8988T (cell line): Measurements from ENCODE around the gene ZNF311.
"Not testable (repeated sequence)": the region's sequence is repeated elsewhere in the genome, so short reads cannot be mapped to it uniquely, and the experiment has no call there.

Experiments used
- DNase-seq: peaks from one replicate; pipeline ENCODE4 v3.0.0; 2011

Gene ZNF311

DNA sequence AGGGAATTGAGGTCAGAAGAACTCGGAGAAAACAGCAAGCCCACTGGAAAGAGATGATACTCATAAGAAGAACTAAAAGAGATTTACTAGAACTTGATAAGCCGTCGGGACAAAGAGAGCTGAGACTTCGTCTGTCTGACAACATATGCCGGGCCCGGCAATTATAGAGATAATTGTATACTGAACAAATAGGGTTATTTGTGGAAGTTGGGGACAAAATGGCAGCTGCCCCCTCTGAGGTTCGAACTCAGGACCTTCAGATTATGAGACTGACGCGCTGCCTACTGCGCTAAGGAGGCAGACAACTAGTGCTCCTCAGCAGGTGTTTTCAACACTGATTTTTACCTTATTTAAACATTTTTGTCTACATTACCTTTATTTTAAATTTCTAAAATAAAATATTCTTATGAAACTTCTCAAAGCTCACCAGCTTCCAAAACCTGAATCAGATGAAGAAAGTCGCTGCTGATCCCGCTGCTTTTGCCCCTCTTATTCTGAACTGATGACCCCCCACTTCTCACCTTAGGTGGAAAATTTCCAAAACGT lies 52.0 kb downstream of the ZNF311 start:
- peak; percentile 44 for DNase-seq

DNA sequence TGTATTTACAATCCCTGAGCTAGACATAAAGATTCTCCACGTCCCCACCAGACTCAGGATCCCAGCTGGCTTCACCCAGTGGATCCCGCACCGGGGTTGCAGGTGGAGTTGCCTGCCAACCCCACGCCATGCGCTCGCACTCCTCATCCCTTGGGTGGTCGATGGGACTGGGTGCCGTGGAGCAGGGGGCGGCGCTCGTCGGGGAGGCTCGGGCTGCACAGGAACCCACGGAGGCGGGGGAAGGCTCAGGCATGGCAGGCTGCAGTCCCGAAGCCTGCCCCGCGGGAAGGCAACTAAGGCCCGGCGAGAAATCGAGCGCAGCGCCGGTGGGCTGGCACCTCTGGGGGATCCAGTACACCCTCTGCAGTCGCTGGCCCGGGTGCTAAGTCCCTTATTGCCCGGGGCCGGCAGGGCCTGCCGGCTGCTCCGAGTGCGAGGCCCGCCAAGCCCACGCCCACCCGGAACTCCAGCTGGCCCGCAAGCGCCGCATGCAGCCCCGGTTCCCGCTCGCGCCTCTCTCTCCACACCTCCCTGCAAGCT lies 55.4 kb downstream of the ZNF311 start:
- not testable (repeated sequence) for DNase-seq

DNA sequence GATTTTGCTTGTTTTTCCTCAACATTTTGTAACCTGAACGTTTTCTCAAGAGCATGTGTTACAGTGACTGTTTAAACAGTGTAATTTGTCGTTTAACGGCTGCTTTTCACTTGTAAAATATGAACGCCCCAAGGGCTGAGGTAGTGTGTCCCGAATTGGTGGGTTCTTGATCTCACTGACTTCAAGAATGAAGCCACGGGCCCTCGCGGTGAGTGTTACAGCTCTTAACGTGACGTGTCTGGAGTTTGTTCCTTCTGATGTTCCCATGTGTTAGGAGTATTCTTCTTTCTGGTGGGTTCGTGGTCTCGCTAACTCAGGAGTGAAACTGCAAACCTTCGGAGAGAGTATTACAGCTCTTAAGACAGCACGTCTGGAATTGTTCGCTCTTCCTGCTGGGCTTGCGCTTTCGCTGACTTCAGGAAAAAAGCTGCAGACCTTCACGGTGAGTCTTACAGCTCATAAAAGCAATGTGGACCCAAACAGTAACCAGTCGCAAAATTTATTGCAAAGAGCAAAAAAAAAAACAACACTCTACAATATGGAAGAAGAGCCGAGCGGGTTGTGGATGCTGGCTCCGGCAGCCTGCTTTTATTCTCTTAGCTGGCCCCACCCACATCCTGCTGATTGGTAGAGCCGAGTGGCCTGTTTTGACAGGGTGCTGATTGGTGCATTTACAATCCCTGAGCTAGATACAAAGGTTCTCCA lies 56.2 kb downstream of the ZNF311 start:
- DNase-seq, result no peak

DNA sequence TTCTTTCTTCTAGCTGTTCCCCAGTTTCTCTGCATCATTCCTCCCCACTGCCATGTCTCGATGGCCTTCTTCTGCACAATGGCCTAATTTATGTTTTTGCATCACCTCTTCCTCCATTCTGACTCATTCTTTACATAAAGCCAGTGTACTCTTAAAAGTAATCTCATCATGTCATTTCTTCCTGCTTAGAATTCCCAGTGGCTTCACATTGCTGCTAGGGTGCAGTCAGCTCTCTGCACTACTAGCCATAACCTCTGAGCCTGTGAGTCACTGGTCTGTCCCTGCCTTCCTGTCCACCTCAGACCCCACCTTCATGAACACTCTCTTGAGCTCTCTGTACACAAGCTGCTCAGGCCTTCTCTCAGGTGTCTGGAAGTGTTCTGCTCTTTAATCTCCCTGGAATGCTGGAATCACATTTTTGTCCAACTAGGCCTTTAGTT lies 57.3 kb downstream of the ZNF311 start:
- no peak for DNase-seq

DNA sequence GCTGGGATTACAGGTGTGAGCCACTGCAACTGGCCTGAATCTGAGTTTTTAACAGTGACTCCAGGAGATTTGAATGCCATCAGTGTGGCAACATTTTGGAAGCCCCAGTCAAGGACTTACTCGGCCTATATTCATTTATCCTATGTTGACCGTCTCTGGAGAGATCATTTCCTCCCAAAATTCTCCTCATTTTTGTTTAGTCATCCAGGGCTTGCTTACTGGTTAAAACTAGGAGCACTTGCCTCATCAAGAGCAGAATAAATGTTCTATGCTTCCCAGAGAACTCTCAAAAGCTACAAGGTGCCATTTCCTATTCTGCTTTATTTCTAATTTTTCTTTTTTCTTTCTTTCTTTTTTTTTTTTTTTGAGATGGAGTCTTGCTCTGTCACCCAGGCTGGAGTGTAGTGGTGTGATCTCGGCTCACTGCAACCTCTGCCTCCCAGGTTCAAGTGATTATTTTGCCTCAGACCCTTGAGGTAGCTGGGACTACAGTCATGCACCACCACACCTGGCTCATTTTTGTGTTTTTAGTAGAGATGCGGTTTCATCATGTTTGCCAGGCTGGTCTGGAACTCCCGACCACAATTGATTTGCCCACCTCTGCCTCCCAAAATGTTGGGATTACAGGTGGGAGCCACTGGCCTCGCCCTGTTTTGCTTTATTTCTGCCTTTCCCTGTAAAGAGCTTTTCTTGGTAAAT lies 57.9 kb downstream of the ZNF311 start:
- DNase-seq, result no peak

DNA sequence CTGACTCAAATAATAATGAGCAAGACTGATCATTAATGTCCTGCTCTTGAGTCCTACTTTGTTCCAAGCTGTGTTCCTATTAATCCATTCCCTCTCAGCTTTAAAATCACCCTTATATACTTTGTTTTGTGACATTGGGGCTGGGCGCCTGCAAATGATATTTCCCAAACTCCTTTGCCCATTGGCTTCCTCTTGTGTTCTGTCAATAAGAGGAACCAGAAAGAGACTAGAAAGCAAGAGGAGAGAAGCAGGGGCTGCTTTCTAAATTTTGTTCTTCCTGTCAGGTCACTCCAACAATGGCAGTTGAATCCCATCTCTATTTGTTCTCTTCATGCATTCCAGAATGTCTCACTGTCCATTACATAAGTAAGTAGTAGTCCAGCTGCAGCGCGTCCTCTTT lies 59.8 kb downstream of the ZNF311 start:
- no peak for DNase-seq
